ENCODE measurements around the gene BMP5. TPM values are rescaled to one million over a fixed set of nuclear protein-coding genes. Genes with fewer than 3 reads are reported as not detected.

Gene BMP5
- total and polyA plus RNA-seq, 10 of the 15 experiments (the other 5 are each of a cell fraction or from before 2014, with no cell fraction given), result not detected

GRCh38 chr6:55853008-55854001 is 22.1 kb downstream of the BMP5 start:
- RAD21 ChIA-PET (ENCODE audit: unreplicated experiment), result no interaction called here
- 75% methylated on average over 7 of the region's 7 CpGs for WGBS (ENCODE audit: insufficient coverage, insufficient replicate concordance, low lambda C conversion rate, missing lambda C conversion rate)
- DNase-seq (ENCODE audit: low read depth, low spot score) (no peak), ATAC-seq (no peak), FAIRE-seq (no peak)
- Histone ChIP-seq H3K79me2 (ENCODE audit: control insufficient read depth, insufficient read depth, low read length) (no peaks in the 10 kb centered on the region), H3K36me3 (ENCODE audit: control insufficient read depth in 2 of 2, insufficient read depth in 2 of 2, low read length in 1 of 2) (no peaks in the 10 kb centered on the region), H4K20me1 (ENCODE audit: control insufficient read depth, insufficient read depth) (no peaks in the 10 kb centered on the region), H2AFZ (ENCODE audit: control insufficient read depth, low read depth, low read length) (no peak overlapping the region), H3K9ac (ENCODE audit: control insufficient read depth, insufficient read depth, low read length) (no peak overlapping the region), H3K9me3 (replicated peaks; ENCODE audit: control insufficient read depth, insufficient read depth, low read length) (no peaks in the 10 kb centered on the region), H3K4me3 (no peak overlapping the region), H3K27me3 (replicated peaks in 1 of 2; ENCODE audit: control insufficient read depth in 2 of 2, insufficient read depth in 2 of 2, low read length in 1 of 2) (no peaks in the 10 kb centered on the region), H3K4me2 (ENCODE audit: control insufficient read depth, insufficient read depth) (no peak overlapping the region), H3K27ac (ENCODE audit: control insufficient read depth, insufficient read depth) (no peak overlapping the region), H3K4me1 (ENCODE audit: control insufficient read depth, insufficient read depth, low read length) (no peaks in the 10 kb centered on the region)
- in situ Hi-C loops (cut with MboI), result no loop called here
- POLR2A ChIA-PET, result no interaction called here
- intact Hi-C loops (cut with micrococcal nuclease; ENCODE audit: unreplicated experiment), result no loop called here
- CTCF ChIA-PET, result no interaction called here
- SMC1A ChIA-PET (ENCODE audit: uncharacterized antibody, unreplicated experiment), result no interaction called here
- BruUV-seq (replicated peaks), result no TSS peak
- TF ChIP-seq YBX1 (IDR thresholded peaks at IDR 0.05), result no peak
- no peak for TF ChIP-seq RCOR1 (conservative IDR thresholded peaks at IDR 0.05; ENCODE audit: low read depth, low read length)
- no peak for TF ChIP-seq MEF2A (IDR thresholded peaks at IDR 0.05; ENCODE audit: insufficient read depth, low read depth, low read length)
- no peak for TF ChIP-seq E2F8 (IDR thresholded peaks at IDR 0.05; ENCODE audit: low read depth, partially characterized antibody)
- TF ChIP-seq ZBTB33 (IDR thresholded peaks at IDR 0.05), result no peak
- TF ChIP-seq WRNIP1 (IDR thresholded peaks at IDR 0.05; ENCODE audit: borderline replicate concordance, low read depth, low read length), result no peak
- no peak for TF ChIP-seq SPI1 (IDR thresholded peaks at IDR 0.05; ENCODE audit: borderline replicate concordance, insufficient read depth, low read depth, low read length)
- TF ChIP-seq CHD2 (IDR thresholded peaks at IDR 0.05; ENCODE audit: borderline replicate concordance, low read depth, low read length), result no peak
- TF ChIP-seq BRCA1 (IDR thresholded peaks at IDR 0.05; ENCODE audit: low read depth, low read length), result no peak
- TF ChIP-seq PAX5 (IDR thresholded peaks at IDR 0.05; ENCODE audit: borderline replicate concordance, low read depth, low read length), result no peak
- no peak for TF ChIP-seq FOXK2 (IDR thresholded peaks at IDR 0.05)
- TF ChIP-seq ZBTB40 (IDR thresholded peaks at IDR 0.05; ENCODE audit: borderline replicate concordance), result no peak
- no peak for TF ChIP-seq EP300 (IDR thresholded peaks at IDR 0.05; ENCODE audit: borderline replicate concordance in 1 of 2, control insufficient read depth in 1 of 2, low read depth in 2 of 2, low read length in 2 of 2)
- no peak for TF ChIP-seq SMAD1 (IDR thresholded peaks at IDR 0.05; ENCODE audit: low read depth, partially characterized antibody)

Data from GM12878 (cell line).